GM12874 (cell line): Measurements from ENCODE around the gene SEMA4F.

Experiments
- TF ChIP-seq, protein P1 (sequence below): IDR thresholded peaks from 2 replicates; pipeline ENCODE4 v1.5.1; 2011; ENCODE audit warnings: low read depth, mild to moderate bottlenecking, control low read depth, low read length, moderate library complexity; ENCODE audit not compliant: insufficient read depth

The SEMA4F gene

DNA sequence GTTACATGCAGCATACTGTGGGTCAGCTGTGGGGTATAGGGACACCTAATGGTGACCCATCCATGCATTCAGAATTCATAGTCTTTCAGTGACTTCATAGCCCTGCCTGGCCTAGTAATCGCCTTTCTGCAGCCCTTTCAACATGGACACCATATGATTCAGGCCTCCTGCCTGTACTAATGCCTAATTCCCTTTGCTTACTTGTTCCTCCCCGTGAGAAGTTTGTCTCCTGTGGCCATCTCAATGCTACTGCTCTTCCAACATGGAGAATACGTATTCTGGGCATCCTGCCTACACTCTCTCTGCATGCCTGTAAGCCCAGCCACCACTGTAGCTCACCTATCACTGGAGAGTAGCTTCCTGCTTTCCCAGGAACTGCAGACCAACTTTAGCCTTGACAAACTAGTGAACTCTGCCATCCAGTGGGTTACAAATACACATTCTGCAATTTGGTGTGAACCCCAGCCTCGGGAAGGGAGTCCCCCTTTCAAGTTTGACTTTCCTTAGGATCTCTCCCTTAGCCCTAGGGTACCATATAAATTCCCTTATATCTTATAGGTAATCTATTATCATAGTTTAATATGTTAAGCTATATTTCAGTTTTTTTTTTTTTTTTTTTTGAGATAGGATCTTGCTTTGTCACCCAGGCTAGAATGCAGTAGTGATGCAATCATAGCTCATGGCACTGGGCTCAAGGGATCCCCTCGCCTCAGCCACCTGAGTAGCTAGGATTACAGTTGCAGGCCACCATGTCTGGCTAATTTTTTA, 28.2 kb upstream of the SEMA4F start:
- TF ChIP-seq, protein P1, sequence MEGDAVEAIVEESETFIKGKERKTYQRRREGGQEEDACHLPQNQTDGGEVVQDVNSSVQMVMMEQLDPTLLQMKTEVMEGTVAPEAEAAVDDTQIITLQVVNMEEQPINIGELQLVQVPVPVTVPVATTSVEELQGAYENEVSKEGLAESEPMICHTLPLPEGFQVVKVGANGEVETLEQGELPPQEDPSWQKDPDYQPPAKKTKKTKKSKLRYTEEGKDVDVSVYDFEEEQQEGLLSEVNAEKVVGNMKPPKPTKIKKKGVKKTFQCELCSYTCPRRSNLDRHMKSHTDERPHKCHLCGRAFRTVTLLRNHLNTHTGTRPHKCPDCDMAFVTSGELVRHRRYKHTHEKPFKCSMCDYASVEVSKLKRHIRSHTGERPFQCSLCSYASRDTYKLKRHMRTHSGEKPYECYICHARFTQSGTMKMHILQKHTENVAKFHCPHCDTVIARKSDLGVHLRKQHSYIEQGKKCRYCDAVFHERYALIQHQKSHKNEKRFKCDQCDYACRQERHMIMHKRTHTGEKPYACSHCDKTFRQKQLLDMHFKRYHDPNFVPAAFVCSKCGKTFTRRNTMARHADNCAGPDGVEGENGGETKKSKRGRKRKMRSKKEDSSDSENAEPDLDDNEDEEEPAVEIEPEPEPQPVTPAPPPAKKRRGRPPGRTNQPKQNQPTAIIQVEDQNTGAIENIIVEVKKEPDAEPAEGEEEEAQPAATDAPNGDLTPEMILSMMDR = no peak

DNA sequence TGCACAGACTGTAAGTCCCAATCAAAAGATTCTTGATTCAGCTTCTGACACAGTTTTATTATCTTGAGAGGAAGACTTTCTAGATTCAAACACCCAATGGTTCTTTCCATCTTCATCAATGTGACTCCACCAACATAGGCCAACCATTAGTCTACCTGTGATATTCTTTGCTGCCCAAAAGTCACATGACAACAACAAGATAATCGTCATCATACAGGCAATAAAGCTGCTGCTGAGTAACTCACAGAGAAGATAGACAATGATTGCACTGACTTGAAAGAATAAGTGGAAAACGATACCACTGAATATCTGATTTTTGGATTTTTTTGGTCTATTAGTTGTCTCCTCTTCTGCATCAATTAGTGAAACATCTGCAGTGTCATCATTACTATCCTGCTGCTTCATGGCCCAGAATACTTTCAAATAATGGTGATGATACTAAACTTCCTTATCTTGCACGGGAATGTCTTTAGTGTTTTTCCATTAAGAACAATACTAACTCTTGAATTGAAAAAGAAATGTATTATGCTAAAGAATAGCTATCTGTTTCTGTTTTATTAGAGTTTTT, 25.4 kb upstream of the SEMA4F start:
- TF ChIP-seq, protein P1 = no peak

DNA sequence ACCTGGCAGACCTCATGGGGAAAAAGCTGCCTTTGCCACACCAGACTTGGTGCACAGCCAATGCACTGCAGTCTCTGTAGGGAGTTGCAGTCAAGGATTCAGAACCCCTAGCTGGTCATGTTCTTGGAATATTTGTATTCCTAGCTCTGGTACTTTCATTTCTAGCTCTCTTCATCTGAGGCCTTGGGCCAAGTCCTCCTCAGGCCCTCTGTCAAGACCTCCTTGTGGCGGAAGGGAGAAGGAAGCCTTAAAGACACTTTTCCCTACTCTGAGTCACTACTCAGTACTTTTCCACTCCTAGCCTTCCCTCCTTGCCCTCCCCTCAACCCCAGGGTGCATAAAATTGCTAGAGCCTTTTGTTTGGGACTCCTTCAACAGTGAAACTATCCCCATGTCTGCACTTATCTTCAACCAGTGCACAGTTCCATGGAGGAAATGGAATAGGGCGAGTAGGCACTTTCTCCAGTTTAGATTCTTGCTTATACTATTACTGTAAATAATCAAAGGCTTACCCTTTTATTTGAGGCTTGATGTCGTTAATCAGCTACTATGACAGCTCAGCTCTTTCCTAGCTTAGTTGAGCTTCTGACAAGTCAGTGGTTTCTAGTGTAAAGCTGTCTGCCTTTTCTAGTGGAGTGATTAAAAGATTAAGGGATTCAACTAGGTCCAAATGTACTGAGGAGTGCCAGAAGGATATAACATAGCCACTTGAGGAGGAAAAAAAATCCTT, 21.7 kb upstream of the SEMA4F start:
- TF ChIP-seq, protein P1 = no peak

DNA sequence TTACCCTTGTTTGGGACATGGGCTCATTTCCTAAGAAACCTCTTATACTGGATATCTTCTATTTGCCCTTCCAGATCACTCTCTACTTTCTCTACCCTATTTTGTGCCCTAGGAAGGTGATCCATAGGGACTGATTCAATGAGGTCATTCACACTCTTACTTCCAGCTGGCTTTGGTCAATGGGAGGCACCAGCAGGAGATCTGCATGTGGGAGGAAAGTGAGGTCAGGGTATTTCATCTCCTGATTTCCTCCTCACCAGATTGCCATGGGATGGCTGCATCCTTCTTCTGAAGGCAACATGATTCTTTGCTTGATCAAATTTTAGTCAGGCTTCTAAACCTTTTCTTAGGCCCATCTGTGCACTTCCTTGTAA, 21.1 kb upstream of the SEMA4F start:
- TF ChIP-seq, protein P1 = no peak

DNA sequence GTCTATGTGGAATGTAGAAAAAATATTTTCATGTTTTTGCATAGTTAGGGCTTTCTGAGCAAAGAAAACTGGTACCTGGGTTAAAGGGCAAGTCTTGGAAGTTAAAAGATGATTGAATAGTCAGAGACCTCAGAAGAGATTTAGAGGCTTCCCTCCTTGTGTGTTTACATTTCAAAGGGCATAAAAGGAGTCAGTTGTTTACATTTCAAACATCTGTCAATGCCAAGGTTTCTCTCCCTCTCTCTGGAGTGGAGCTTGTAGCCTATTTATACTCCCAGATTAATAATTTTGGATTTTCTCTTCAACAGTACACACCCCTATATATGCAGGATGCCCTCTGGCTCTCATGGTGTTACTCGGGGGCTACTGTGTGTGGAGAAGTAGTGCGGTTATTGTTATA, 14.5 kb upstream of the SEMA4F start:
- TF ChIP-seq, protein P1 = no peak

DNA sequence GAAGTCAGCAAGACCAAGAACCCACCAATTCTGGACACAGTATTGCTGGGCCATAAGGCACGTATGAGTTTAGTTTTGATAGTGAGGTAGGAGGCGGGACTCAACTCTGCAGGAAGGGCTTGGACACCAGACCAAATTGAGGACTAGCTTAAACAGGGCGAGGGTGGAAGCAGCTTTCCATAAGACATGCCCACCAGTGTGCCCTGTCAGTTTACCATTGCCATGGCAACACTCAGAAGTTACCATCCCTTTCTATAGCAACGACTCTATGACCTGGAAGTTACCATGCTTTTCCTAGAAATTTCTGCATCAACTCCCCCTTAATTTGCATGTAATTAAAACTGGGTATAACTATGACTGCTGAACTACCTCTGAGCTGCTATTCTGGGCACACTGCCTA, 8.7 kb upstream of the SEMA4F start:
- TF ChIP-seq, protein P1 = no peak

DNA sequence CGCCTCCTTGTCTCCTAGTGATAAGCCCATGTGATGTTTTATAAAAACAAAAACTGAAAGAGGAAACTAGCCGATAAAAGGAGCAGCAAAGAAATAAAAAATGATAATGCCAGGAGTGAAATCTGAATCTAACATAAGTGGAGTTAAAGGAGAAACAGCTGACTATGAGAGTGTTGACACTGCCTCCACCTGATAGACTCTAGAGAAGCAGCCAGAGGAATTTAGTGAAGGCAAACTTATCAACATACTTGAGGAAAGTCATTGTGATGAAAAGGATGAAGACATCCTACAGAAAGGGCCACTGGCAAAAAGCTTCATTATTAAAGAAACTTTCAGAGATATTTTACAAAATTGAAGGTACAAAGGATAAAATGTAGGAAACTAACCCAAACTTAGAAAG, 7.8 kb upstream of the SEMA4F start:
- TF ChIP-seq, protein P1 = no peak
